Glomerular endothelial cell (primary cell): Measurements from ENCODE around the gene DNASE1L2. TPM values are rescaled to one million over a fixed set of nuclear protein-coding genes. Genes with fewer than 3 reads are reported as not detected.
A peak's percentile ranks its signal among the peaks of the same experiment; 100 is the strongest.
"Not testable (repeated sequence)": the region's sequence is repeated elsewhere in the genome, so short reads cannot be mapped to it uniquely, and the experiment has no call there.

Experiments used
- DNase-seq: peaks from one replicate; pipeline ENCODE4 v3.0.0-alpha.2; 2011; ENCODE audit warnings: low read depth, low spot score; ENCODE audit errors: extremely low read depth
- total RNA-seq: library from RNA; depleted of rRNA; stranded (reverse); fragments of >200 nt; gene quantifications from 2 replicates; pipeline ENCODE4 v1.2.3, GENCODE V29; 2015

DNASE1L2 gene
- total RNA-seq, 1 donor from 2014 or later: 0.82 TPM

DNA sequence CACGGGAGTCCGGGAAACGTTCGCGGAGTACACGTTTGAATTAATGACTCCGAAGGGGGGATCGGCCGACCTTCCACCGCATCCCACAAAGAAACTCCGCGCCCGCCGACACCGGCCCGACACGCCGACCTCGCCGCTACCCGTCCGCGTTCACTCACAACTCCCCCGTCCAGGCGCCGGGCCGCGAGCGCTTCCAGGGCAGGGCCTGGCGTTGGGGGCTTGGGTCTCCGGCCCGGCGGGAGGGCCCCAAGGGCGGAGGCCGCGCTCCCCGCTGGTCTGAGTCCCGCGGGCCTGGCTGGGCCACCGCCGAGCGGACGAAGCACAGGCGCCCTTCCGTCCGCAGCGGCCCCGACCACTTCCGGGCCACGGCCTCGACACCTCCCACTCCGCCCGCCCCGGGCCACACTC, 31.3 kb downstream of the DNASE1L2 start:
- not testable (repeated sequence) for DNase-seq

- peak; percentile 66 for DNase-seq
These were observed 31.8 kb downstream of the DNASE1L2 start, which contains the start of gene RNPS1 for GRCh38 chr16:2267913-2268666. RNPS1 (minus strand) TSS chr16:2268126; CDS start chr16:2264643, 3,483 bp downstream.

GRCh38 chr16:2270070-2270462, 33.8 kb downstream of the DNASE1L2 start:
- no peak for DNase-seq

GRCh38 chr16:2270588-2271470, 34.6 kb downstream of the DNASE1L2 start:
- DNase-seq: no peak

DNA sequence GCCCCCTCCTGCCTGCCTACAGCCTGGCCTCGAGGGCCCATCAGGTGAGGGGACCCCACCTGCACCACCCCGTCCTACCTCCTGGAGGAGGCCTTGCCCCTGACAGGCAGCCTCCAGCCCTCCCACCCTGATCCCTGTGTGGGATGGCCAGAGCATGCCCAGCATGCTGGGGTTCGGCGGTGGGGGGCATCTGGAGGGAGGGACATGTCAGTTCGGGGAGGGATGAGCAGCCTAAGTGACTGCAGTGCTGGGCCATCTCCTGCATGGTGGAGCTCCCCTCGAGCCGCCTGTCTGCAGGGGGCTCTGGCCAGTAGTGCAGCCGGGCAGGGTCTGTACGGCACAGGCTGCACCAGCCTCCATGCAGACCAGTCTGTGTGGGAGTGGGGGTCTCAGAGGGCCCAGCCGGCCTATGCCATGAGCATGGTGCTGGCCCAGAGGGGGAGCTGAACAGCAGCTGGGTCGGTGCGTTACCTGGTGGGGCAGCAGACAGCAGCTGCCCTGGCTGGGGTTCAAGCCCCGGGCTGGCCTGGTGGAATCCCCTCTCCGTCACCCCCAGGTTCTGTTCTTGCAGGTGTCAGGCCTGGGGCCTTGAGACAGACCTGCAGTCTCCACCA, 35.7 kb downstream of the DNASE1L2 start:
- DNase-seq: no peak

GRCh38 chr16:2273484-2273883, 37.2 kb downstream of the DNASE1L2 start:
- no peak for DNase-seq

GRCh38 chr16:2273931-2274330, 37.7 kb downstream of the DNASE1L2 start:
- no peak for DNase-seq

DNA sequence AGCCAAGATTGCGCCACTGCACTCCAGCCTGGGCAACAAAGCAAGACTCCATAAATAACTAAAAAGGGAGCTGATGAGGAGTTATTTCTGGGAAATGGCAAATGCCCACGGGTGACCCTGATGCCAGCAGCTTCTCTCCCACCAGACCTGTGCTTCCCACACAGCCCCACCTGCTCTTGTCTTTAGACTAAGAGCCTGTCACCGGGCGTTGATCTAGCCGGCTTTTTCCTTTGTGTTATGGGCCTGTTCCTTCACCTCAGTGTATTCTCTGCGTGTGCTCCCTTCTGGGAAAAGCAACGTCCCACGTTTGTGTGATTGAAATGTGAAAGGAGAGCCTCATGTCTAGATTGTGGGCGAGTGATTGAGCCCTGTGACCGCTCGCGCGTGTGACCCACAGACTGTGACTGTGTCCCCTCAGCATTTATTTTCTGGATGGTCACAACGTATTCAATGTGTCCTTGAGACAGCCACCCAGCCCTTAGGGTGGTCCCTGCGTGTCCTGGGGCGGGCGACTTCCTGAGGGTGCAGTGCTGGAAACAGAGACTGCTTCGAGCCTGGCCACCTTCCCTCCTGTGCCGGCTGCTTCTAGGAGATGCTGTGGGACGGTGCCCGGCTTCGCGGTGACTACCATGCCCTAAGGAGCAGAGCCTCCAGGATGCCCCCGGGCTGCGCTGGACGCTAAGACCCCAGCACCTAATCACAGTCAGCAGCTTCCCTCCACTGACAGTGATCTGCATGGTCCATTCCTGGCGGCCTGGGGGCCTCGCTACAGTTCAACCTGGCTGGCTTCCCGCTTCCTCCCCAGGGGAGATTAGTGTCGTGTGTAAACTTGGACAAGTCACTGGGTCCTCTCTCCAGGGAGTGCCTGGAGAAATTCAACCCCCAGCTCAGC, 39.5 kb downstream of the DNASE1L2 start:
- DNase-seq: no peak

- DNase-seq: no peak
These were observed 40.3 kb downstream of the DNASE1L2 start for GRCh38 chr16:2276368-2277195.

DNA sequence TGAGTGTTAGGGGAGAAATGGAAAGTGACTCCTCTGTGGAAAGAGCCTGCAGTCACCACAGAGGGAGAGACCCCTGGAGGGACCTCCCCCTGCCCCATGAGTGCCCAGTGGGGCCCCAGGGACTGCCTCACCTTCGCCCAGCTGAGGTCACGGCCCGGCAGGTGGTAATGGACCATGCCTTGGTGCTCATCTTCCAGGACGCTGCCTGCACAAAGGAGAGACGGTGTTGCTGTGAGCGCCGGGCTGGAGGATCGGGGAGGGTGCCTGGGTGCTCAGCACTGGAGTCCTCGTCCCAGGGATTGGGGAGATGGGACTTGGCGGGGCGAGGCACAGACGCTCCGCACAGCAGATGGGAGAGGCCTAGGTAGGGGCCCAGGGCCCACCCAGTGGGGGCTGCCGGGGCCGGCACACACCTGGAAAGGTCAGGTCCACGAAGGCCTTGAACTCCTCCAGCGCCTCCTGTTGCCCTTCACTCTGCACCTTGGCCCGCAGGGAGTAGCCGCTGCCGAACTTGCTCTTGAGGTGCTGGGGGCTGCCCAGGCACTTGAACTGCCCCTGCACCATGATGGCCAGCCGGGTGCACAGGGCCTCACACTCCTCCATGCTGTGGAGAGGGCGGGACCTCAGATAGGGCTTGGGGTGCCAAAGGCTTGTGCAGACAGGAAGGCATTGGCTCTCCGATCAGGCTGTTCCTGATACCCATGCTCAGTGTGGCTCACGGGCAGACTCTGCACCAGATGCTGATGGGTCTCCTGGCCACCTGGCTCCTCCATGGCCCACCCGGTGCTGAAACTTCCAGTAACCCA, 41.4 kb downstream of the DNASE1L2 start:
- no peak for DNase-seq

GRCh38 chr16:2278272-2278608, 42.0 kb downstream of the DNASE1L2 start:
- DNase-seq: no peak

DNA sequence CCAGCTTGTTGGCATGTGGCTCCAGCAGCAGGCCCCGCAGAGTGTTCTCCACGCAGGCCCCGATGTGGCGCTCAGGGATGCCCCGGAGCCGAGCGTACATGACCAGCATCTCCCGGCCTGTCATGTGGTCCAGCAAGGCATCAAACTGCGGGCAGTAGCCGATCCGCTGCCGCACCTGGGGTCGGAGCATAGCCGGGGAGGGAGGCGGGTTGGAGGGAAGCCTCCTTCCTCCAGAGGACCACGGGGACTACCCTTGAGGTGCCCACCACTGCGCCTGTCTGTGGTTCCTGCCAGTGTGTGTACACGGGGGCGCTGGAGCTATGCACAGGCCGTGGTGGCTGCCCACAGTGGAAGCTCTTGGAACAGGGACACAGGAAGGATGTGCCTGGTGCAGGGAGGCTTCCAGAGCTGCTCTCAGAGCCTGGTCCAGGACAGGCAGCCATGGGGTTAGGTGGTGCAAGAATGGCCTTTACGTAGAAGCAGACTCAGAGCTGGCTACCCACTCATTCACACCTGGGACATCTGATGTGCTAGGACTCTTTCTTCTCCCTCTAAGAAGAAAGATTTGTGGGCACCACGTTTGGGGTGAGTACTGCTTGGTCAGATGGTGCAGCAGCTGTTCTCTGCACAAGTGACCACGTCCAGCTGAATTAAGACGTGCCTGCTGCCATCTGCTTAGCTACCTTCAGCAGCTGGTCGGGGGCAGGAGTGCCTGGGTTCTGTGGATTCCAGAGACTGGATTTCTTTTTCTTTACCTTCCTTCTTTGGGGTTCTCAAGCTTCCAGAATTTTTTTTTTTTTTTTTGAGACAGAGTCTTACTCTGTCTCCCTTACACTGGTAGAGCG, 42.9 kb downstream of the DNASE1L2 start:
- DNase-seq: no peak

GRCh38 chr16:2280461-2280860, 44.2 kb downstream of the DNASE1L2 start:
- no peak for DNase-seq

DNA sequence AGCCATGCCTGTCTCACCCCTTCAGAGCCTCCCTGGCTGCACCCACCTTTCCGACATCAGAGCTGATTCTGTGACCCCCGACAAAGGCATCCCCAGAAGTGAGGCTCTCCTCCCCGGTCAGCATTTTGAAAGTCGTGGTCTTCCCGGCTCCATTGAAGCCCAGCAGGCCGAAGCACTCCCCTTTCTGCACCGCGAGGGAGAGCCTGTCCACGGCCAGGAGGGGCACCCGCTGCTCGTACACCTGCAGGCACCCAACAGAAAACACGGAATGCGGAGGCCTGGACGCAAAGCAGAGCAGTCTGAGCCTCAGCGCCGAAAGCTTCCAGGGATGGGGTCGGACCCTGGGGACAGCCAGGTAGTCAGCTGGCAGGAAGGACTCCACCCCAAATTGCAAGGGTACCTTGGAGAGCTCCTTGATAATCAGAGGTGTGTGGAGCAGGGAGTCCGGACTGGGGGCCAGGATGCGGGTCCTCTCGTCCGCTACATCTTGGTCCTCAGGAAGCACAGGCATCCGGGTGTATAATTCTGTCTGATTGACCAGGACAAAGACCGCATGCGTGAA, 44.8 kb downstream of the DNASE1L2 start:
- no peak for DNase-seq

- DNase-seq: no peak
These were observed 46.0 kb downstream of the DNASE1L2 start for GRCh38 chr16:2282262-2282661.

DNA sequence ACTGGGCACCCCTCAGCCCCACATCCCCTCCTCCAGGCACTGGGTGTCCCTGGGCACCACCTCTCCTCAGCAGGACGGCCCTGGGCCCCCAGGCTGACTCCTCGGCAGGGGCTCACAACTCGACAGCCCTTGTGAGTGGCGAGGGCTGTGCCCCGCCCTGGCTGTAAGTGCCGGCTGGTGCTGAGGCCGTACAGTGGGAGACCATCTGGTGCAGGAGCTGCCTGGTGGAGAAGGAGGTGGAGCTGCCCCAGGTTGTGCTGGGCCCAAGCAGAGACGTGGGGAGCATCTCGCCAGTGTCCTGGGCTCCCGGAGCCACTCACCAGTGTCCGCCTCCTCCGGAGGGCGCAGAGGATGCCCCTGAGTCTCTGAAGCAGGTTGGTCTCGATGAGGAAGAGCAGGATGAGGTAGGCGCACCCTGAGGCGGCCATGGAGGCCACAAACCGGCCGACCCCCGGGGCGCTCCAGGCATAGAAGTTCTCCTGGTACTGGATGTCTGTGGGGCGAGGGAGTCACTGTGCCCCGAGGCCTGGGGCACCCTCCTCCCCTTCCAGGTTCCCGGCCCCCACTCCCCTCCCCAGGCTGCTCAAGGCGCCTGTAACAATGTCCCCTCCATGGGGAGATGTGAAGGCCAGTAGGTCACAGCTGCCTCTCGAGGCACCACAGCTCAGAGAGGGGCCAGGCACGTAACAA, 46.8 kb downstream of the DNASE1L2 start:
- no peak for DNase-seq
